A549 (cell line): Measurements from ENCODE around the gene PCNT. TPM values are rescaled to one million over a fixed set of nuclear protein-coding genes. Genes with fewer than 3 reads are reported as not detected.

Experiments
- ATAC-seq, 2 experiments: fragments of 200-7000 bp in 1 of 2; fragments of >200 bp in 1 of 2; cut with Nextera tagmentation in 1 of 2; cut with Tn5 transposase in 1 of 2; 3 replicates each; pipeline versions ENCODE4 v1.8.0 to v1.9.1; 2018 to 2020; ENCODE audit warnings: mild to moderate bottlenecking in 1 of 2, moderate library complexity in 1 of 2
- CTCF ChIA-PET: fragments of 300-600 bp; sonication (Branson Sonifier 250); formaldehyde crosslinking; extraction: SDS; loops from one replicate; lab custom pipeline; 2021; ENCODE audit warnings: antibody characterized with exemption, inconsistent platforms; lab: Yijun Ruan, JAX
- POLR2A ChIA-PET: fragments of 350-600 bp; formaldehyde crosslinking; extraction: SDS; loops from one replicate; lab custom pipeline; 2021; ENCODE audit warnings: antibody characterized with exemption, inconsistent platforms; lab: Yijun Ruan, JAX
- DNase-seq, 2 experiments: peaks; one replicate each; pipeline versions ENCODE4 v3.0.0 to v3.0.0-alpha.2; 2011 to 2016; ENCODE audit warnings: low read depth in 1 of 2, low spot score in 1 of 2
- FAIRE-seq: peaks from 2 replicates; lab custom pipeline; 2011; peaks lifted over from hg19 to GRCh38; lab: Jason Lieb, UNC
- H3K27ac ChIP-seq, 2 experiments: fragments of >200 bp; sonication (Bioruptor Twin); formaldehyde crosslinking; 3 replicates each; pipeline ENCODE4 v1.5.1; 2016 to 2017
- H3K4me1 ChIP-seq: fragments of >200 bp; sonication (Bioruptor Twin); formaldehyde crosslinking; 3 replicates; pipeline ENCODE4 v1.6.1; 2016
- H3K4me2 ChIP-seq: fragments of >200 bp; sonication (Bioruptor Twin); formaldehyde crosslinking; 3 replicates; pipeline ENCODE4 v1.6.1; 2016
- H3K4me3 ChIP-seq: fragments of >200 bp; sonication (Bioruptor Twin); formaldehyde crosslinking; 3 replicates; pipeline ENCODE4 v1.5.1; 2016
- H3K9me3 ChIP-seq: fragments of >200 bp; sonication (Bioruptor Twin); formaldehyde crosslinking; 3 replicates; pipeline ENCODE4 v1.6.1; 2016
- ATOH8 ChIP-seq: fragments of 250-450 bp; sonication (Bioruptor Pico); IDR thresholded peaks from 2 replicates; pipeline ENCODE4 v1.5.0; 2020; ENCODE audit warnings: low read depth, mild to moderate bottlenecking, moderate library complexity
- BCL3 ChIP-seq: fragments of >200 bp; sonication (Bioruptor Twin); formaldehyde crosslinking; IDR thresholded peaks from 3 replicates; pipeline ENCODE4 v1.6.1; 2016
- BHLHE40 ChIP-seq: IDR thresholded peaks from 2 replicates; pipeline ENCODE4 v1.6.1; 2012; ENCODE audit warnings: low read depth, low read length, inconsistent platforms
- CHD2 ChIP-seq: fragments of 150-350 bp; IDR thresholded peaks from 2 replicates; pipeline ENCODE4 v1.6.1; 2014; ENCODE audit warnings: low read length; ENCODE audit not compliant: partially characterized antibody
- CHD4 ChIP-seq: fragments of 200-600 bp; sonication (generic); IDR thresholded peaks from 2 replicates; pipeline ENCODE4 v1.6.1; 2016; ENCODE audit warnings: antibody characterized with exemption, mild to moderate bottlenecking, borderline replicate concordance
- EHF ChIP-seq: fragments of 250-450 bp; sonication (Bioruptor Pico); IDR thresholded peaks from 2 replicates; pipeline ENCODE4 v1.5.0; 2020; ENCODE audit warnings: mild to moderate bottlenecking
- EHMT2 ChIP-seq: fragments of 200-600 bp; sonication (generic); IDR thresholded peaks from 2 replicates; pipeline ENCODE4 v1.6.1; 2016; ENCODE audit warnings: antibody characterized with exemption, low read depth, mild to moderate bottlenecking, moderate library complexity
- ELK1 ChIP-seq: fragments of 150-350 bp; IDR thresholded peaks from 2 replicates; pipeline ENCODE4 v1.6.1; 2014; ENCODE audit warnings: low read depth, mild to moderate bottlenecking, low read length
- FOXS1 ChIP-seq: fragments of 250-450 bp; sonication (Bioruptor Pico); IDR thresholded peaks from 2 replicates; pipeline ENCODE4 v1.5.0; 2020; ENCODE audit warnings: mild to moderate bottlenecking, moderate library complexity
- GATA3 ChIP-seq: IDR thresholded peaks from 2 replicates; pipeline ENCODE4 v1.6.1; 2012; ENCODE audit warnings: borderline replicate concordance
- HEYL ChIP-seq: fragments of 250-450 bp; sonication (Bioruptor Pico); IDR thresholded peaks from 2 replicates; pipeline ENCODE4 v1.8.0; 2021; ENCODE audit warnings: mild to moderate bottlenecking, moderate library complexity
- HOXB5 ChIP-seq: fragments of 250-450 bp; sonication (Bioruptor Pico); IDR thresholded peaks from 2 replicates; pipeline ENCODE4 v1.5.0; 2020; ENCODE audit warnings: mild to moderate bottlenecking, moderate library complexity
- JUN ChIP-seq, 2 experiments: fragments of >200 bp; sonication (Bioruptor Twin); formaldehyde crosslinking; IDR thresholded peaks; 2 replicates in 1 of 2; 3 replicates in 1 of 2; pipeline ENCODE4 v1.6.1; 2016 to 2017
- JUNB ChIP-seq: fragments of >200 bp; sonication (Bioruptor Twin); formaldehyde crosslinking; IDR thresholded peaks from 2 replicates; pipeline ENCODE4 v1.6.1; 2016
- KDM1A ChIP-seq: fragments of 200-600 bp; sonication (generic); IDR thresholded peaks from 2 replicates; pipeline ENCODE4 v1.6.1; 2016; ENCODE audit warnings: low read depth, mild to moderate bottlenecking
- MAZ ChIP-seq: fragments of 150-350 bp; IDR thresholded peaks from 2 replicates; pipeline ENCODE4 v1.6.1; 2014; ENCODE audit warnings: antibody characterized with exemption, low read depth, low read length, borderline replicate concordance
- MYC ChIP-seq: IDR thresholded peaks from 2 replicates; pipeline ENCODE4 v1.6.1; 2012; ENCODE audit warnings: mild to moderate bottlenecking, inconsistent platforms, low read length, improper control_type of control experiment, borderline replicate concordance
- NPAS2 ChIP-seq: fragments of 250-450 bp; sonication (Bioruptor Pico); IDR thresholded peaks from 2 replicates; pipeline ENCODE4 v1.8.0; 2022; ENCODE audit warnings: mild to moderate bottlenecking, moderate library complexity, borderline replicate concordance
- PHF8 ChIP-seq: fragments of 200-600 bp; sonication (generic); IDR thresholded peaks from 2 replicates; pipeline ENCODE4 v1.6.1; 2016; ENCODE audit warnings: low read depth, mild to moderate bottlenecking, antibody characterized with exemption, moderate library complexity, borderline replicate concordance
- POLR2AphosphoS2 ChIP-seq: conservative IDR thresholded peaks from 2 replicates; pipeline ENCODE4 v1.6.1; 2012; ENCODE audit warnings: low read length, improper control_type of control experiment, inconsistent platforms
- RARB ChIP-seq: fragments of 250-450 bp; sonication (Bioruptor Pico); IDR thresholded peaks from 2 replicates; pipeline ENCODE4 v1.8.0; 2021; ENCODE audit warnings: mild to moderate bottlenecking, moderate library complexity
- RFX5 ChIP-seq: fragments of 450-650 bp; IDR thresholded peaks from 2 replicates; pipeline ENCODE4 v1.7.1; 2014; ENCODE audit warnings: antibody characterized with exemption, mild to moderate bottlenecking, moderate library complexity
- RNF2 ChIP-seq: fragments of 200-600 bp; sonication (generic); IDR thresholded peaks from 2 replicates; pipeline ENCODE4 v1.6.1; 2016; ENCODE audit warnings: low read depth, mild to moderate bottlenecking, antibody characterized with exemption, moderate library complexity, borderline replicate concordance
- SREBF2 ChIP-seq: fragments of 450-650 bp; IDR thresholded peaks from 2 replicates; pipeline ENCODE4 v1.6.1; 2014; ENCODE audit warnings: mild to moderate bottlenecking, moderate library complexity
- USF2 ChIP-seq: fragments of 450-650 bp; IDR thresholded peaks from 2 replicates; pipeline ENCODE4 v1.6.1; 2014; ENCODE audit warnings: antibody characterized with exemption
- ZC3H11A ChIP-seq: fragments of 450-650 bp; IDR thresholded peaks from 2 replicates; pipeline ENCODE4 v1.6.1; 2014; ENCODE audit warnings: antibody characterized with exemption, mild to moderate bottlenecking
- ZFP36 ChIP-seq: fragments of 450-650 bp; IDR thresholded peaks from 2 replicates; pipeline ENCODE4 v1.6.1; 2014; ENCODE audit warnings: borderline replicate concordance; ENCODE audit not compliant: partially characterized antibody
- WGBS: methylation state at CpG from one replicate; pipeline ENCODE4 v1.1.6; 2017; ENCODE audit errors: missing lambda C conversion rate; 5-methylcytosine and 5-hydroxymethylcytosine counted together
- polyA plus RNA-seq, 4 experiments: library from polyadenylated mRNA; depleted of rRNA in 3 of 4; stranded (reverse); fragments of >200 nt; fragmentation: RNase III in 1 of 4; extraction: RNeasy Plus Mini Kit Qiagen cat#74134 plus additional on column Dnase treatment in 1 of 4; gene quantifications; 2 replicates in 3 of 4; 3 replicates in 1 of 4; pipeline ENCODE4 v1.2.3, GENCODE V29; 2011 to 2017
- TF ChIP-seq, protein P1 (sequence below): IDR thresholded peaks from 2 replicates; pipeline ENCODE4 v1.6.1; 2012; ENCODE audit warnings: low read depth, borderline replicate concordance

PCNT gene
- polyA plus RNA-seq, 2 of the 4 experiments (the other 2 are of a cell fraction): 11.1 to 14.6 TPM

- H3K4me1 ChIP-seq: no peaks in the 10 kb centered on the region
- H3K9me3 ChIP-seq: no peaks in the 10 kb centered on the region
- no peak overlapping the region for H3K27ac ChIP-seq
- H3K4me3 ChIP-seq: no peak overlapping the region
- no peak for DNase-seq
- ChIA-PET POLR2A (no interaction called here), CTCF (interaction anchor here (0.9 kb wide), 1 partner anchor 11 kb away, joined by 3 read pairs; no protein-coding TSS in a partner anchor)
- 96% methylated on average over 3 of the region's 3 CpGs for WGBS
- TF ChIP-seq ZFP36 (no peak), HEYL (CRISPR knock-in tag) (no peak), CHD4 (no peak), JUNB (no peak), BCL3 (no peak), ATOH8 (no peak), MYC (no peak), EHF (no peak), GATA3 (no peak), MAZ (no peak), RFX5 (no peak), FOXS1 (CRISPR knock-in tag) (no peak), RNF2 (no peak), BHLHE40 (no peak), NPAS2 (CRISPR knock-in tag) (no peak), USF2 (no peak), EHMT2 (no peak), ZC3H11A (no peak), KDM1A (no peak)
- TF ChIP-seq, protein P1, sequence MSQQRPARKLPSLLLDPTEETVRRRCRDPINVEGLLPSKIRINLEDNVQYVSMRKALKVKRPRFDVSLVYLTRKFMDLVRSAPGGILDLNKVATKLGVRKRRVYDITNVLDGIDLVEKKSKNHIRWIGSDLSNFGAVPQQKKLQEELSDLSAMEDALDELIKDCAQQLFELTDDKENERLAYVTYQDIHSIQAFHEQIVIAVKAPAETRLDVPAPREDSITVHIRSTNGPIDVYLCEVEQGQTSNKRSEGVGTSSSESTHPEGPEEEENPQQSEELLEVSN: no peak
- no peak for ATAC-seq
- no peak for FAIRE-seq
- no peak overlapping the region for H3K4me2 ChIP-seq
These were observed 12.6 kb downstream of the PCNT start for GRCh38 chr21:46336603-46337002.

- CTCF ChIA-PET: interaction anchor here (1.3 kb wide), 1 partner anchor 25 kb away, joined by 3 read pairs; no protein-coding TSS in a partner anchor
- POLR2A ChIA-PET: no interaction called here
- H3K27ac ChIP-seq: no peak overlapping the region
- ATAC-seq (no peak), DNase-seq (no peak), FAIRE-seq (no peak)
- no peaks in the 10 kb centered on the region for H3K4me1 ChIP-seq
- TF ChIP-seq SREBF2 (no peak), BHLHE40 (no peak), RARB (CRISPR knock-in tag) (no peak), JUN (IDR thresholded peaks at IDR 0.05) (no peak), HOXB5 (CRISPR knock-in tag) (no peak), PHF8 (no peak), ELK1 (no peak), CHD2 (no peak), POLR2AphosphoS2 (no peak), RNF2 (no peak)
- H3K4me3 ChIP-seq: no peak overlapping the region
- no peaks in the 10 kb centered on the region for H3K9me3 ChIP-seq
- no peak overlapping the region for H3K4me2 ChIP-seq
- 97% methylated on average over 7 of the region's 8 CpGs for WGBS
These were observed 17.0 kb downstream of the PCNT start for GRCh38 chr21:46340998-46341397.
